Measurements from ENCODE around the gene LPA.
"Not testable (repeated sequence)": the region's sequence is repeated elsewhere in the genome, so short reads cannot be mapped to it uniquely, and the experiment has no call there.

Gene LPA

GRCh38 chr6:160532315-160532714, 131.8 kb downstream of the LPA start:
- DNase-seq (ENCODE audit: insufficient read length) (no peak), FAIRE-seq (no peak)
- no peak for TF ChIP-seq POLR2A (IDR thresholded peaks at IDR 0.05; ENCODE audit: low read depth, low read length)
- no peak for TF ChIP-seq TAF1 (IDR thresholded peaks at IDR 0.05; ENCODE audit: borderline replicate concordance, low read depth, low read length)
- TF ChIP-seq POLR2AphosphoS5 (IDR thresholded peaks at IDR 0.05; ENCODE audit: low read depth, low read length) = no peak

DNA sequence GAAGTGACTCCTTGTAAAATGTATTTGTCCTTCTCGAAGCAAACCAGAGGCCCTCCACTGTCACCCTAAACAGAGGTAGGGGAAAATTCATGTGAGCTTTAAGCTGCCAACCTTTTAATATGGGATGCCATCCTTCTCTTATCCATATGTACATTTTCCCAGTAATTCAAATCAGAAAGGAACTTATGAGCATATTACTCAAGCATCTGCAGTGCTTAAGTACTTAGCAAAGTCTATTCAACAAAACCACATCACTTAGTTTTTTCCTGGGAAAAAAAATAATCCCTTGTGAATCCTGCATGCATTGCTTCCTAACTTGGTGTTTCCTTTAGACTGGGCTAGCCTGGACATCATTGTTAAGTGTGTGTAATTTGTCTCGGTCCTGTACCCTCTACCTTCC, 132.2 kb downstream of the LPA start:
- FAIRE-seq (no peak), DNase-seq (ENCODE audit: insufficient read length) (no peak)
- no peak for TF ChIP-seq POLR2A (IDR thresholded peaks at IDR 0.05; ENCODE audit: low read depth, low read length)
- no peak for TF ChIP-seq POLR2AphosphoS5 (IDR thresholded peaks at IDR 0.05; ENCODE audit: low read depth, low read length)
- no peak for TF ChIP-seq TAF1 (IDR thresholded peaks at IDR 0.05; ENCODE audit: borderline replicate concordance, low read depth, low read length)

DNA sequence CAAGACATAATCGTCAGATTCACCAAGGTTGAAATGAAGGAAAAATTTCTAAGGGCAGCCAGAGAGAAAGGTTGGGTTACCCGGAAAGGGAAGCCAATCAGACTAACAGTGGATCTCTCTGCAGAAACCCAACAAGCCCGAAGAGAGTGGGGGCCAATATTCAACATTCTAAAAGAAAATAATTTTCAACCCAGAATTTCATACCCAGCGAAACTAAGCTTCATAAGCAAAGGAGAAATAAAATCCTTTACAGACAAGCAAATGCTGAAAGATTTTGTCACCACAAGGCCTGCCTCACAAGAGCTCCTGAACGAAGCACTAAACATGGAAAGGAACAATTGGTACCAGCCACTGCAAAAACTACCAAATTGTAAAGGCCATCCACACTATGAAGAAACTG, 134.6 kb downstream of the LPA start:
- not testable (repeated sequence) for FAIRE-seq

GRCh38 chr6:160523223-160523622, 140.9 kb downstream of the LPA start:
- TF ChIP-seq POLR2AphosphoS5 (IDR thresholded peaks at IDR 0.05; ENCODE audit: low read depth, low read length) = no peak
- no peak for TF ChIP-seq TAF1 (IDR thresholded peaks at IDR 0.05; ENCODE audit: borderline replicate concordance, low read depth, low read length)
- TF ChIP-seq POLR2A (IDR thresholded peaks at IDR 0.05; ENCODE audit: low read depth, low read length) = no peak
- FAIRE-seq (no peak), DNase-seq (ENCODE audit: insufficient read length) (no peak)

More for the DNA sequence above, 134.6 kb downstream of the LPA start:
- DNase-seq (ENCODE audit: insufficient read length) = not testable (repeated sequence)

GRCh38 chr6:160520043-160520904, 143.8 kb downstream of the LPA start:
- FAIRE-seq (peak; percentile 92), DNase-seq (ENCODE audit: insufficient read length) (peak; percentile 37)
- no peak for TF ChIP-seq TAF1 (IDR thresholded peaks at IDR 0.05; ENCODE audit: borderline replicate concordance, low read depth, low read length)
- no peak for TF ChIP-seq POLR2A (IDR thresholded peaks at IDR 0.05; ENCODE audit: low read depth, low read length)
- no peak for TF ChIP-seq POLR2AphosphoS5 (IDR thresholded peaks at IDR 0.05; ENCODE audit: low read depth, low read length)

GRCh38 chr6:160519603-160520042, 144.5 kb downstream of the LPA start:
- TF ChIP-seq TAF1 (IDR thresholded peaks at IDR 0.05; ENCODE audit: borderline replicate concordance, low read depth, low read length) = no peak
- no peak for TF ChIP-seq POLR2A (IDR thresholded peaks at IDR 0.05; ENCODE audit: low read depth, low read length)
- no peak for TF ChIP-seq POLR2AphosphoS5 (IDR thresholded peaks at IDR 0.05; ENCODE audit: low read depth, low read length)
- FAIRE-seq (no peak), DNase-seq (ENCODE audit: insufficient read length) (no peak)

DNA sequence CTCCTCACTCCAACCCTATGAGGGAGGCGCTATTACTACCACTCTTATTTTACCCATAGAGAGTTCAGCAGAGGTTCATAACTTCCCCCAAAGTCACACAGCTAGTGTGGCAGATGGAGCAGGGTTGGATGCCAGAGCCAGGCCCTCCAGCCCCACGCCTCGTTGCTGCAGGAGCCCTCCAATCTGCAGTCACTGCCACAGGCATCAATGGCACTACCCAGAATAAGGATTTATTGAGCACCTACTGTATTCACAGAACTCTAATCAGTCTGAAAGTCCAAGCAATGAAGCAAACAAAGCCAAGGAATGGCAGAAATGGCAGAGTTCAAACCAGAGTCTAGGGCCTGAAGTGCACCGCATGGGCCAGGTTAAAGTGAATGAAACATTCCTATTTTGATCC, 144.9 kb downstream of the LPA start:
- DNase-seq (ENCODE audit: insufficient read length) (no peak), FAIRE-seq (no peak)
- TF ChIP-seq POLR2A (IDR thresholded peaks at IDR 0.05; ENCODE audit: low read depth, low read length) (no peak), POLR2AphosphoS5 (IDR thresholded peaks at IDR 0.05; ENCODE audit: low read depth, low read length) (no peak), TAF1 (IDR thresholded peaks at IDR 0.05; ENCODE audit: borderline replicate concordance, low read depth, low read length) (no peak)

DNA sequence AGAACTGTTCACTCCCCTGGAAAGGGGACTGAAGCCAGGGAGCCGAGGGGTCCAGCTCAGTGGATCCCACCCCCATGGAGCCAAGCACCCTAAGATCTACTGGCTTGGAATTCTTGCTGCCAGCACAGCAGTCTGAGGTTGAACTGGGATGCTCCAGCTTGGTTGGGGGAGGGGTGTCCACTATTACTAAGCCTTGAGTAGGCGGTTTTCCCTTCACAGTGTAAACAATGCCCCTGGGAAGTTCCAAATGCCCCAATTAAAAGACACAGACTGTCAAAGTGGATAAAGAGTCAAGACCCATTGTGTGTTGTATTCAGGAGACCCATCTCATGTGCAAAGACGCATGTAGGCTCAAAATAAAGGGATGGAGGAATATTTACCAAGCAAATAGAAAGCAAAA, 150.2 kb downstream of the LPA start:
- TF ChIP-seq POLR2A (IDR thresholded peaks at IDR 0.05; ENCODE audit: low read depth, low read length) = no peak
- DNase-seq (ENCODE audit: insufficient read length) (no peak), FAIRE-seq (no peak)

DNA sequence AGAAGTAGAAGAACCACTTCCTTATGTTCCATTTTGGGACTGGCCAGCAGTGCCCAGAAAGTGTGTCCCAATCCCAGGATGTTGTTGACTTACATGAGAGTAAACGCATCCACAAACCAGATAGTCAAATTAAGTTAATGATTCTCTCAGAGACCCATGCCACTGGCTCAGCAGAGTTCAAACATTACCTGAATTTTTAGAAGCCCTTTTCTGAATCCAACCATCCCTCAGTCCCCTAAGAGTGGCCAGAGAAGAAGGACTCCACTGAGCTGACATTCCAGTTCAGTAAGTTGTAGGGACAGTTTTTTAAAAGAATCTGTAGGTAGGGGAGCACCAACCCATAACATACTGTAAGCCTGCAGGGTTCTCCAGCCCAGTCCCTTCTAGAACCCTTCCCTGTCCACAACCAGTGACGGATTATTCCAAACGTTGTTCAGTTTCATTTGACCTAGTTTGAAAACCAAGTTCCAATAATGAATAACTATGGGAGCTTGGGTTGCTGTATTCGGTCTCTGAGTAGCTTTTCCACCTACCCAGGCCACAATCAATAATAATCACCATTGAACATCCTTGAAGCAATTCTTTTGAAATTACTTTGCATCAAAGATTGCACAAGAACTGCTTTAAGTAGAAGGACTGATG, 153.0 kb downstream of the LPA start:
- TF ChIP-seq POLR2A (IDR thresholded peaks at IDR 0.05; ENCODE audit: low read depth, low read length) (no peak), TAF1 (IDR thresholded peaks at IDR 0.05; ENCODE audit: borderline replicate concordance, low read depth, low read length) (no peak), POLR2AphosphoS5 (IDR thresholded peaks at IDR 0.05; ENCODE audit: low read depth, low read length) (no peak)
- FAIRE-seq = no peak
- DNase-seq (ENCODE audit: insufficient read length) = no peak

DNA sequence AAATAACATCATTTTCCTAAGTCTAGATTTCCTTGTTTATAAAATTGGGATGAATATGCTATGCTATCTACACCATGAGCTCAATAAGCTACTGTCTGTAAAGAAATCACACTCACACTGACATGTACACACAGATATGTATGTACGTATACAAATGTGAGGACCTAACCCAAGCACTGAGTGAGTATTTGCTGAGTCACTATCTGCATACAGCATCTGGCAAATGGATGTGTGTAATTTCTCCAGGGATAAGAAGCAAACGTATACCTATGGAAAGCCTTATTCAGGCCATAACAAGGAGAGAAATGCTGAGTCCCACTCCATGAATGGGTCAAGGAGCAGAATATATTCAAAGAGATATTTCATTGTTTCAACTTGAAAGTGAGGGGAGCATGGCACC, 153.9 kb downstream of the LPA start:
- no peak for TF ChIP-seq POLR2AphosphoS5 (IDR thresholded peaks at IDR 0.05; ENCODE audit: low read depth, low read length)
- no peak for TF ChIP-seq POLR2A (IDR thresholded peaks at IDR 0.05; ENCODE audit: low read depth, low read length)
- no peak for TF ChIP-seq TAF1 (IDR thresholded peaks at IDR 0.05; ENCODE audit: borderline replicate concordance, low read depth, low read length)
- FAIRE-seq (no peak), DNase-seq (ENCODE audit: insufficient read length) (no peak)

DNA sequence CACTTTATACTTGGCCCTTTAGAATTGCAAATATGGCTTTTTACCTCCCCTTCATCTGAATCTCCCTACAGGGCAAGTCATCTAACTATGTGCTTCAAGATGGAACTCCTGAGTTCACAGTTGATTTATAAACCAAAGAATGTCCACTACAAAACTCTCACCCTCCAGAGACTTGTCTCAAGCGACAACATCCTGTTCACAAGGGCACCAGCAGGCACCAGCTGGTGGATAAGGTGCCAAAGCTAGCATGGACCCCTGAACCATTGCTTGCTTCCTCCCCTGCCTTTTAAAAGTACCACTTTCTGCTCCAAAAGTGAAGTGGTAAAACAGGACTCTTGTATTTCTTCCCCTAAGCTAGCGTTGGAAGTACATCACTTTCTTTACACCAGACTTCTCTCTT, 154.5 kb downstream of the LPA start:
- FAIRE-seq = no peak
- TF ChIP-seq TAF1 (IDR thresholded peaks at IDR 0.05; ENCODE audit: borderline replicate concordance, low read depth, low read length) (no peak), POLR2AphosphoS5 (IDR thresholded peaks at IDR 0.05; ENCODE audit: low read depth, low read length) (no peak), POLR2A (IDR thresholded peaks at IDR 0.05; ENCODE audit: low read depth, low read length) (no peak)
- no peak for DNase-seq (ENCODE audit: insufficient read length)

- DNase-seq (ENCODE audit: insufficient read length) (no peak), FAIRE-seq (no peak)
- no peak for TF ChIP-seq POLR2A (IDR thresholded peaks at IDR 0.05; ENCODE audit: low read depth, low read length)
- TF ChIP-seq TAF1 (IDR thresholded peaks at IDR 0.05; ENCODE audit: borderline replicate concordance, low read depth, low read length) = no peak
- no peak for TF ChIP-seq POLR2AphosphoS5 (IDR thresholded peaks at IDR 0.05; ENCODE audit: low read depth, low read length)
Observed at GRCh38 chr6:160508599-160508998, 155.5 kb downstream of the LPA start.

Measured in GM12892 (cell line).